KMS-11 (cell line): ENCODE data around the gene BNC2.
"Not testable (repeated sequence)": the region's sequence is repeated elsewhere in the genome, so short reads cannot be mapped to it uniquely, and the experiment has no call there.

Source experiments
- H2AFZ ChIP-seq: fragments of 200-600 bp; sonication (generic); 2 replicates; pipeline ENCODE4 v1.6.1; 2016; ENCODE audit warnings: antibody characterized with exemption, mixed run types, low read depth
- H3K27ac ChIP-seq: fragments of 200-600 bp; sonication (generic); 2 replicates; pipeline ENCODE4 v1.6.1; 2016; ENCODE audit warnings: mild to moderate bottlenecking, mixed run types
- H3K27me3 ChIP-seq: fragments of 200-600 bp; sonication (generic); 2 replicates; pipeline ENCODE4 v1.6.1; 2017; ENCODE audit warnings: mild to moderate bottlenecking, low read depth, mixed run types, moderate library complexity; ENCODE audit not compliant: insufficient read depth
- H3K36me3 ChIP-seq: fragments of 200-600 bp; sonication (generic); 2 replicates; pipeline ENCODE4 v1.6.1; 2017; ENCODE audit warnings: mild to moderate bottlenecking, mixed run types; ENCODE audit not compliant: insufficient read depth
- H3K4me1 ChIP-seq: fragments of 200-600 bp; sonication (generic); 2 replicates; pipeline ENCODE4 v1.6.1; 2016; ENCODE audit warnings: mild to moderate bottlenecking, low read depth, mixed run types; ENCODE audit not compliant: poor library complexity, severe bottlenecking
- H3K4me2 ChIP-seq: fragments of 200-600 bp; sonication (generic); 2 replicates; pipeline ENCODE4 v1.7.0; 2016; ENCODE audit warnings: mild to moderate bottlenecking, mixed run types
- H3K4me3 ChIP-seq: fragments of 200-600 bp; sonication (generic); IDR thresholded peaks from 2 replicates; pipeline ENCODE4 v1.6.1; 2017; ENCODE audit warnings: low read depth, low read length, mixed read lengths; ENCODE audit not compliant: insufficient read depth
- H3K79me2 ChIP-seq: fragments of 200-600 bp; sonication (generic); 2 replicates; pipeline ENCODE4 v1.6.1; 2016; ENCODE audit warnings: low read depth, mixed run types; ENCODE audit not compliant: insufficient read depth
- H3K9ac ChIP-seq: fragments of 200-600 bp; sonication (generic); 2 replicates; pipeline ENCODE4 v1.6.1; 2016; ENCODE audit warnings: mild to moderate bottlenecking, mixed run types
- H4K20me1 ChIP-seq: fragments of 200-600 bp; sonication (generic); 2 replicates; pipeline ENCODE4 v1.6.1; 2016; ENCODE audit warnings: mild to moderate bottlenecking, mixed run types; ENCODE audit not compliant: insufficient read depth
- CTCF ChIP-seq: fragments of 200-600 bp; sonication (generic); conservative IDR thresholded peaks from 2 replicates; pipeline ENCODE4 v1.6.1; 2017; ENCODE audit warnings: low read depth, mild to moderate bottlenecking, antibody characterized with exemption, low read length, moderate library complexity, mixed read lengths

Gene BNC2

GRCh38 chr9:16482764-16483163 is 387.7 kb downstream of the BNC2 start:
- H3K4me3 ChIP-seq, result no peak overlapping the region
- no peaks in the 10 kb centered on the region for H3K4me1 ChIP-seq
- TF ChIP-seq CTCF, result no peak
- H4K20me1 ChIP-seq, result no peaks in the 10 kb centered on the region
- no peaks in the 10 kb centered on the region for H3K36me3 ChIP-seq
- H3K4me2 ChIP-seq, result no peak overlapping the region
- H3K27ac ChIP-seq, result no peak overlapping the region
- no peaks in the 10 kb centered on the region for H3K79me2 ChIP-seq
- H3K27me3 ChIP-seq, result no peaks in the 10 kb centered on the region
- no peak overlapping the region for H3K9ac ChIP-seq
- H2AFZ ChIP-seq, result no peak overlapping the region

DNA sequence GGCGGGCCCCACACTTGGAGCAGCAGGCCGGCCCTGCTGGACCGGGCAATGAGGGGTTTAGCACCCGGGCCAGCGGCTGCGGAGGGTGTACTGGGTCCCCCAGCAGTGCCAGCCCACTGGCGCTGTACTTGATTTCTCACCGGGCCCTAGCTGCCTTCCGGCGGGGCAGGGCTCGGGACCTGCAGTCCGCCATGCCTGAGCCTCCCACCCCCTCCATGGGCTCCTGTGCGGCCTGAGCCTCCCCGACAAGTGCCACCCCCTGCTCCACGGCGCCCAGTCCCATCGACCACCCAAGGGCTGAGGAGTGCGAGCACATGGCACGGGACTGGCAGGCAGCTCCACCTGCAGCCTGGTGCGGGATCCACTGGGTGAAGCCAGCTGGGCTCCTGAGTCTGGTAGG is 389.9 kb downstream of the BNC2 start:
- not testable (repeated sequence) for H2AFZ ChIP-seq

GRCh38 chr9:16475996-16476395 is 394.5 kb downstream of the BNC2 start:
- Histone ChIP-seq H3K36me3 (no peaks in the 10 kb centered on the region), H3K4me3 (no peak overlapping the region), H3K9ac (no peak overlapping the region), H3K27ac (no peak overlapping the region), H3K79me2 (no peaks in the 10 kb centered on the region), H4K20me1 (no peaks in the 10 kb centered on the region), H2AFZ (no peak overlapping the region), H3K4me1 (no peaks in the 10 kb centered on the region), H3K27me3 (no peaks in the 10 kb centered on the region), H3K4me2 (no peak overlapping the region)
- TF ChIP-seq CTCF, result no peak

More for the DNA sequence above, 389.9 kb downstream of the BNC2 start:
- not testable (repeated sequence) for H3K27me3 ChIP-seq, H3K36me3 ChIP-seq, H3K9ac ChIP-seq, H3K4me1 ChIP-seq, H3K27ac ChIP-seq, H3K79me2 ChIP-seq, H3K4me3 ChIP-seq, H3K4me2 ChIP-seq, H4K20me1 ChIP-seq

DNA sequence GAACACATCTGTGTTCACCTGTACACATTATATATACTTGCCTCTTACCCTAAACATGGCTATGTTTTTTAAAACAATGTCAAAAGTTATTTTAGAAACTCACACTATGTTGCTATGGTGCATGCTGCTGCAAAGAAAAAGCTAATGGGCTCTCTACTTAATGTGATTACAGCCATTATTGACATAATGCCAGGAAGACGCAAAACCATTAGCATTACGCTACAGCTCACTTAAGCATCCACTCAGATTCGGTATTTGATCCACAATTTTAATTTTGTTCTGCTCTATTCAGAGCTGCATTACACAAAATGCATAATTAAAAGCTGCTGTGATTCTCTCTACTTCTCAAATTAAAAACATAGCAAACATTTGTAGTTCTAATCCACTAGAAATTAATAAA is 395.2 kb downstream of the BNC2 start:
- no peak for TF ChIP-seq CTCF
- no peak overlapping the region for H2AFZ ChIP-seq
- no peaks in the 10 kb centered on the region for H3K36me3 ChIP-seq
- no peak overlapping the region for H3K4me2 ChIP-seq
- no peak overlapping the region for H3K27ac ChIP-seq
- H3K4me1 ChIP-seq, result no peaks in the 10 kb centered on the region
- no peaks in the 10 kb centered on the region for H3K79me2 ChIP-seq
- no peaks in the 10 kb centered on the region for H4K20me1 ChIP-seq
- no peak overlapping the region for H3K9ac ChIP-seq
- no peak overlapping the region for H3K4me3 ChIP-seq
- no peaks in the 10 kb centered on the region for H3K27me3 ChIP-seq

GRCh38 chr9:16469184-16469583 is 401.3 kb downstream of the BNC2 start:
- Histone ChIP-seq H3K9ac (no peak overlapping the region), H3K79me2 (no peaks in the 10 kb centered on the region), H3K36me3 (no peaks in the 10 kb centered on the region), H3K4me3 (no peak overlapping the region), H3K27me3 (no peaks in the 10 kb centered on the region), H3K27ac (no peak overlapping the region), H3K4me1 (no peaks in the 10 kb centered on the region), H4K20me1 (no peaks in the 10 kb centered on the region), H2AFZ (no peak overlapping the region), H3K4me2 (no peak overlapping the region)
- TF ChIP-seq CTCF, result no peak
